A673 (cell line): ENCODE data around the gene SLC5A4. TPM values are rescaled to one million over a fixed set of nuclear protein-coding genes. Genes with fewer than 3 reads are reported as not detected.

ENCODE experiments used
- BruUV-seq: library from RNA; stranded (reverse); fragments of 400-500 nt; replicated peaks from 2 replicates; lab custom pipeline; 2021; lab: Mats Ljungman, UMichigan
- CTCF ChIA-PET: fragments of 300-600 bp; sonication (Branson Sonifier 250); formaldehyde crosslinking; loops from one replicate; lab custom pipeline; 2022; ENCODE audit warnings: antibody characterized with exemption; lab: Charles Lee
- POLR2A ChIA-PET: fragments of 300-600 bp; sonication (Branson Sonifier 250); formaldehyde crosslinking; loops from one replicate; lab custom pipeline; 2022; ENCODE audit warnings: antibody characterized with exemption; ENCODE audit not compliant: low non-redundant PET; lab: Charles Lee
- DNase-seq: peaks from one replicate; pipeline ENCODE4 v3.0.0-alpha.2; 2015; ENCODE audit warnings: low spot score
- H3K27ac ChIP-seq: fragments of 200-600 bp; sonication (generic); 2 replicates; pipeline ENCODE4 v1.5.1; 2016; ENCODE audit warnings: mixed run types, low read depth, mild to moderate bottlenecking, mixed read lengths, antibody characterized with exemption, low read length; ENCODE audit not compliant: poor library complexity, severe bottlenecking
- H3K27me3 ChIP-seq: fragments of 200-600 bp; sonication (generic); replicated peaks from 2 replicates; pipeline ENCODE4 v1.6.1; 2017; ENCODE audit warnings: mixed run types, low read depth, mild to moderate bottlenecking, mixed read lengths, antibody characterized with exemption, low read length; ENCODE audit not compliant: insufficient read depth, poor library complexity
- H3K36me3 ChIP-seq: fragments of 200-600 bp; sonication (generic); 2 replicates; pipeline ENCODE4 v1.6.1; 2016; ENCODE audit warnings: mixed run types, mild to moderate bottlenecking, mixed read lengths, antibody characterized with exemption, low read length; ENCODE audit not compliant: insufficient read depth, poor library complexity, severe bottlenecking
- H3K4me1 ChIP-seq: fragments of 200-600 bp; sonication (generic); 2 replicates; pipeline ENCODE4 v1.6.1; 2017; ENCODE audit warnings: mixed run types, mild to moderate bottlenecking, mixed read lengths, antibody characterized with exemption, low read length; ENCODE audit not compliant: insufficient read depth, poor library complexity, severe bottlenecking
- H3K4me3 ChIP-seq: fragments of 200-600 bp; sonication (generic); 2 replicates; pipeline ENCODE4 v1.5.1; 2016; ENCODE audit warnings: low read depth, mixed run types, mild to moderate bottlenecking, mixed read lengths, low read length; ENCODE audit not compliant: poor library complexity, severe bottlenecking
- H3K9me3 ChIP-seq: fragments of 200-600 bp; sonication (generic); 2 replicates; pipeline ENCODE4 v1.6.1; 2016; ENCODE audit warnings: mixed run types, low read depth, mild to moderate bottlenecking, mixed read lengths, antibody characterized with exemption, low read length; ENCODE audit not compliant: poor library complexity, severe bottlenecking
- EZH2 ChIP-seq: fragments of 200-600 bp; sonication (generic); IDR thresholded peaks from 2 replicates; pipeline ENCODE4 v1.6.1; 2017; ENCODE audit warnings: borderline replicate concordance, low read depth, mild to moderate bottlenecking, mixed read lengths, antibody characterized with exemption, low read length; ENCODE audit not compliant: poor library complexity, severe bottlenecking
- intact Hi-C: fragments of 100-400 bp; cut with micrococcal nuclease; formaldehyde crosslinking; loops from one replicate; pipeline ENCODE4 v1.10.0; 2022; ENCODE audit not compliant: unreplicated experiment
- total RNA-seq: library from RNA; stranded (reverse); gene quantifications from 2 replicates; pipeline ENCODE4 v1.2.3, GENCODE V29; 2021
- TF ChIP-seq, protein P1 (sequence below): fragments of 300-800, 200-600 bp; sonication (generic); conservative IDR thresholded peaks from 2 replicates; pipeline ENCODE4 v1.5.1; 2017; ENCODE audit warnings: low read depth, mild to moderate bottlenecking, antibody characterized with exemption, low read length, moderate library complexity, mixed read lengths

SLC5A4 gene
- total RNA-seq, 1 experiment from 2014 or later: 0.19 TPM

DNA sequence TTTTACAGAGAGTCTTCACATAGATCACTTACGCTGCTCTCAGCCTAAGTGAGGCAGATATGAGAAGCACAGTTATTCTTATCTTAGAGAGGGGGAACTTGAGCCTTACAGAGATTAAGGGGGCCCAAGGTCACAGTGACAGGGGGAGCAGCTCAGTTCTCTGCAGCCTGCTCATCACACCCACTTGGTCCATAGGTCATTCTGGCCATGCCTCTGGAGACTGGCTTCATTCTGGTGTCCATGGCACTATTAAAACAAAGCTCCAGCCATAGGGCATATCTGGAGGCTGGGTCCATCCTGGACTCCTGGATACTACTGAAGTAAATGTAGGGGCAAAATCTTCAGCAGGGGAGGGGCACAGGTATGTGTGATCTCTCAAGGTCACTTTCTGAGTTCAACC lies 5.9 kb downstream of the SLC5A4 start:
- H3K27me3 ChIP-seq: no peaks in the 10 kb centered on the region
- no peak for DNase-seq
- no peaks in the 10 kb centered on the region for H3K4me1 ChIP-seq
- CTCF ChIA-PET: no interaction called here
- no peaks in the 10 kb centered on the region for H3K9me3 ChIP-seq
- intact Hi-C loops: no loop called here
- no peak overlapping the region for H3K27ac ChIP-seq
- no peaks in the 10 kb centered on the region for H3K36me3 ChIP-seq
- H3K4me3 ChIP-seq: no peak overlapping the region
- POLR2A ChIA-PET: no interaction called here
- TF ChIP-seq, protein P1, sequence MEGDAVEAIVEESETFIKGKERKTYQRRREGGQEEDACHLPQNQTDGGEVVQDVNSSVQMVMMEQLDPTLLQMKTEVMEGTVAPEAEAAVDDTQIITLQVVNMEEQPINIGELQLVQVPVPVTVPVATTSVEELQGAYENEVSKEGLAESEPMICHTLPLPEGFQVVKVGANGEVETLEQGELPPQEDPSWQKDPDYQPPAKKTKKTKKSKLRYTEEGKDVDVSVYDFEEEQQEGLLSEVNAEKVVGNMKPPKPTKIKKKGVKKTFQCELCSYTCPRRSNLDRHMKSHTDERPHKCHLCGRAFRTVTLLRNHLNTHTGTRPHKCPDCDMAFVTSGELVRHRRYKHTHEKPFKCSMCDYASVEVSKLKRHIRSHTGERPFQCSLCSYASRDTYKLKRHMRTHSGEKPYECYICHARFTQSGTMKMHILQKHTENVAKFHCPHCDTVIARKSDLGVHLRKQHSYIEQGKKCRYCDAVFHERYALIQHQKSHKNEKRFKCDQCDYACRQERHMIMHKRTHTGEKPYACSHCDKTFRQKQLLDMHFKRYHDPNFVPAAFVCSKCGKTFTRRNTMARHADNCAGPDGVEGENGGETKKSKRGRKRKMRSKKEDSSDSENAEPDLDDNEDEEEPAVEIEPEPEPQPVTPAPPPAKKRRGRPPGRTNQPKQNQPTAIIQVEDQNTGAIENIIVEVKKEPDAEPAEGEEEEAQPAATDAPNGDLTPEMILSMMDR: no peak
- TF ChIP-seq EZH2: no peak
- BruUV-seq: no TSS peak

DNA sequence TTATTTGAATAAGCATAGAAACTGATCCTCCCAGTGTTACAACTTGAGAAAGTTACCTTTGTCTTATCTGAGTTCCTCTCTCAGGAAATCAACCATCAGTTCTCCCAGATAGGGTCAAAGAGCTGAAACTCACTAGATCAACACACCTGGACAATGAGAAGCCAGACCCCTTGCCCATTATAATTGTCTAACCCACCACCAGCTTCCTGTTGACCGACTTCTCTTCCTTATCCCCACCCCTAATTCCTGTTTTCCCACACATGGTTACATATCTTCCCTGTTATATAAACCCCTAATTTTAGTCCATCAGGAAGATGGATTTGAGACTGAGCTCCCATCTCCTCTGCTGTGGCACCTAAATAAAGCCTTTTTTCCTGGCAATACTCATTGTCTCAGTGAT lies 6.9 kb downstream of the SLC5A4 start:
- TF ChIP-seq EZH2: no peak
- TF ChIP-seq, protein P1: no peak
- no peaks in the 10 kb centered on the region for H3K9me3 ChIP-seq
- no peak overlapping the region for H3K27ac ChIP-seq
- no TSS peak for BruUV-seq
- CTCF ChIA-PET: no interaction called here
- no peak overlapping the region for H3K4me3 ChIP-seq
- no peaks in the 10 kb centered on the region for H3K4me1 ChIP-seq
- H3K27me3 ChIP-seq: no peaks in the 10 kb centered on the region
- intact Hi-C loops: no loop called here
- POLR2A ChIA-PET: no interaction called here
- DNase-seq: no peak
- no peaks in the 10 kb centered on the region for H3K36me3 ChIP-seq

- Histone ChIP-seq H3K27me3 (no peaks in the 10 kb centered on the region), H3K4me3 (no peak overlapping the region), H3K36me3 (no peaks in the 10 kb centered on the region), H3K4me1 (no peaks in the 10 kb centered on the region), H3K9me3 (no peaks in the 10 kb centered on the region), H3K27ac (no peak overlapping the region)
- BruUV-seq: no TSS peak
- intact Hi-C loops: no loop called here
- POLR2A ChIA-PET: no interaction called here
- CTCF ChIA-PET: interaction anchor here (1.1 kb wide), 1 partner anchor 20 kb away, joined by 3 read pairs; no protein-coding TSS in a partner anchor
- TF ChIP-seq, protein P1: no peak
- no peak for TF ChIP-seq EZH2
- DNase-seq: no peak
Observed at GRCh38 chr22:32246166-32246565, 9.0 kb downstream of the SLC5A4 start.
